OCI-LY3 (cell line): ENCODE measurements around the gene GNG13.

Experiments used
- EZH2phosphoT487 ChIP-seq: fragments of 200-600 bp; shearing (Covaris generic); IDR thresholded peaks from 2 replicates; pipeline ENCODE4 v1.6.1; 2018; ENCODE audit warnings: antibody characterized with exemption, mixed run types, low read depth
- TF ChIP-seq, protein P1 (sequence below): fragments of 200-600, 300-600 bp; sonication (generic); IDR thresholded peaks from 2 replicates; pipeline ENCODE4 v1.5.1; 2014; ENCODE audit warnings: antibody characterized with exemption, low read length, low read depth

DNA sequence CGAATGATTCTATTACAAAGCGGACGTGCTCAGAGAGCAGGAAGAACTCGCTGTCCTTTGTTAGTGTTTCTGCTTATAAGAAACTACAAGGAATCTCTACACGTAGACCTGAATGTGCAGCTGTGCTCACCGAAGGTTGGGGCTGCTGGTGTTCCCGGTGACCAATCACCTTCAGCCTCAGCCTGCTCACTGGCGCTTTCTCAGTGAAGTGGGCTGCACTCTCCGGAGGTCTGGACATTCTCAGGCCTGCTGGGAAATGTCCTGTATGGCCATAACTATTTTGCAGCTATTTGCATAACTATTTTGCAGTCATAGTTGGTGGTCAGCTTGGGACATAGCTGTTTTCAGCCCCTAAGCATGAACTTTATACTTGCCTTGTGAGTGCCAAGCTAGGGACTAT, 50.0 kb downstream of the GNG13 start:
- TF ChIP-seq, protein P1, sequence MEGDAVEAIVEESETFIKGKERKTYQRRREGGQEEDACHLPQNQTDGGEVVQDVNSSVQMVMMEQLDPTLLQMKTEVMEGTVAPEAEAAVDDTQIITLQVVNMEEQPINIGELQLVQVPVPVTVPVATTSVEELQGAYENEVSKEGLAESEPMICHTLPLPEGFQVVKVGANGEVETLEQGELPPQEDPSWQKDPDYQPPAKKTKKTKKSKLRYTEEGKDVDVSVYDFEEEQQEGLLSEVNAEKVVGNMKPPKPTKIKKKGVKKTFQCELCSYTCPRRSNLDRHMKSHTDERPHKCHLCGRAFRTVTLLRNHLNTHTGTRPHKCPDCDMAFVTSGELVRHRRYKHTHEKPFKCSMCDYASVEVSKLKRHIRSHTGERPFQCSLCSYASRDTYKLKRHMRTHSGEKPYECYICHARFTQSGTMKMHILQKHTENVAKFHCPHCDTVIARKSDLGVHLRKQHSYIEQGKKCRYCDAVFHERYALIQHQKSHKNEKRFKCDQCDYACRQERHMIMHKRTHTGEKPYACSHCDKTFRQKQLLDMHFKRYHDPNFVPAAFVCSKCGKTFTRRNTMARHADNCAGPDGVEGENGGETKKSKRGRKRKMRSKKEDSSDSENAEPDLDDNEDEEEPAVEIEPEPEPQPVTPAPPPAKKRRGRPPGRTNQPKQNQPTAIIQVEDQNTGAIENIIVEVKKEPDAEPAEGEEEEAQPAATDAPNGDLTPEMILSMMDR, result no peak
- TF ChIP-seq EZH2phosphoT487, result no peak
